ENCODE measurements around the gene ATXN7L1. TPM values are rescaled to one million over a fixed set of nuclear protein-coding genes. Genes with fewer than 3 reads are reported as not detected.

ATXN7L1 gene
- total and polyA plus RNA-seq, 2 of the 8 experiments (the other 6 are each of a cell fraction or from before 2014, with no cell fraction given), result 14.3 to 34.0 TPM

DNA sequence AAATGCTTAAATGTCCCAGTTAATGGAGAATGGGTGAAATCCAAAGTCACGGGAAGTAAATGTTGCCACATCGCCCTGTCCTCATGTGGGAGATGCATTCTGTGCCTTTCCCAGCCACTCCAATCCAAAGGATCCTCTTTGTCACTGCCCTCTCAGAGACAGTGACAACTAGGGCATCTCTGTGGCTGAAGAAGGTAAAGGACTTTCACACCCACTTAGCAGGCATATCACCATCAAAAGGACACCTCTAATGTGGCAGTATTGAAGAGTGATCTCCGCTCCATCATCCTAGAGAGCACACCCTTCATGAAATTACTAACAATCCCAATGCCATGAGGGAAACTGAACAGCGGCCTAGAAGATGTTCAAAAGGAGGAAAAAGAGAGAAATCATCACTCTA lies 13.6 kb downstream of the ATXN7L1 start (continued):
- TF ChIP-seq EGR1 (IDR thresholded peaks at IDR 0.05; ENCODE audit: borderline replicate concordance, low read depth, low read length) (no peak), GABPA (IDR thresholded peaks at IDR 0.05; ENCODE audit: borderline replicate concordance, insufficient read depth, low read length) (no peak)

Data from H1 (cell line).